ENCODE measurements around the gene RABEP1. TPM values are rescaled to one million over a fixed set of nuclear protein-coding genes. Genes with fewer than 3 reads are reported as not detected.

The RABEP1 gene
- total RNA-seq, 2 donors from 2014 or later: 32.2 to 32.8 TPM

DNA sequence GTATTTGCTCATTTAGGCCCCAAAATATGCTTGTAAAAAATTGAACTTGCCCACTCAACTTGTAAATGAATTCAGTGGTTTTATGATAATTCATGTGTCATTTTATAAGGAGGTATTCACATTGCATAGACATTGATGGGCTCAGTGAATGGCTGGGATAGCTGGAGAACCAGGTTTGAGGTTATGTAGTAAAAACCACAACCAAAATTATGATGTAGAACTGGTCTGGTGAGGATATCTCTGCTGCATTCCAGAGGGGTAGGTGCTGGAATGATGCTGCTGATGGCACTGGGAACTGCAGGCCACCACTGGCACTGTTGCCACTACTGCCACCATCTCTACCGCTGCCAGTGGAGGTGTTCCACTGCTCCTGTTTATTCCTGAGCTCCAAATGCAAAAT lies 21.5 kb upstream of the RABEP1 start:
- WGBS, 2 experiments (ENCODE audit: insufficient coverage in 1 of 2, insufficient read length in 1 of 2): 88 to 95% methylated on average over 1 of the region's 1 CpG
- H3K27ac ChIP-seq (ENCODE audit: low read depth, low read length): no peak overlapping the region
- TF ChIP-seq, protein P1, sequence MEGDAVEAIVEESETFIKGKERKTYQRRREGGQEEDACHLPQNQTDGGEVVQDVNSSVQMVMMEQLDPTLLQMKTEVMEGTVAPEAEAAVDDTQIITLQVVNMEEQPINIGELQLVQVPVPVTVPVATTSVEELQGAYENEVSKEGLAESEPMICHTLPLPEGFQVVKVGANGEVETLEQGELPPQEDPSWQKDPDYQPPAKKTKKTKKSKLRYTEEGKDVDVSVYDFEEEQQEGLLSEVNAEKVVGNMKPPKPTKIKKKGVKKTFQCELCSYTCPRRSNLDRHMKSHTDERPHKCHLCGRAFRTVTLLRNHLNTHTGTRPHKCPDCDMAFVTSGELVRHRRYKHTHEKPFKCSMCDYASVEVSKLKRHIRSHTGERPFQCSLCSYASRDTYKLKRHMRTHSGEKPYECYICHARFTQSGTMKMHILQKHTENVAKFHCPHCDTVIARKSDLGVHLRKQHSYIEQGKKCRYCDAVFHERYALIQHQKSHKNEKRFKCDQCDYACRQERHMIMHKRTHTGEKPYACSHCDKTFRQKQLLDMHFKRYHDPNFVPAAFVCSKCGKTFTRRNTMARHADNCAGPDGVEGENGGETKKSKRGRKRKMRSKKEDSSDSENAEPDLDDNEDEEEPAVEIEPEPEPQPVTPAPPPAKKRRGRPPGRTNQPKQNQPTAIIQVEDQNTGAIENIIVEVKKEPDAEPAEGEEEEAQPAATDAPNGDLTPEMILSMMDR (conservative IDR thresholded peaks at IDR 0.05): no peak
- no peak overlapping the region for H3K9ac ChIP-seq (ENCODE audit: extremely low read depth, low read length, poor library complexity, severe bottlenecking)
- no peak overlapping the region for H3K4me3 ChIP-seq (ENCODE audit: low read length)
- no peaks in the 10 kb centered on the region for H3K27me3 ChIP-seq (ENCODE audit: control insufficient read depth, insufficient read depth, low read length, poor library complexity, severe bottlenecking)
- DNase-seq: no peak
- Mint-ChIP-seq H3K27me3 (ENCODE audit: insufficient read depth) (no peaks in the 10 kb centered on the region), H3K36me3 (ENCODE audit: low read depth) (no peaks in the 10 kb centered on the region), H3K27ac (no peak overlapping the region), H3K9me3 (no peaks in the 10 kb centered on the region), H3K4me1 (no peaks in the 10 kb centered on the region), H3K4me3 (no peak overlapping the region)
- no peaks in the 10 kb centered on the region for H3K36me3 ChIP-seq (ENCODE audit: control insufficient read depth, insufficient read depth, low read length)
- H3K4me1 ChIP-seq (ENCODE audit: control insufficient read depth, insufficient read depth, low read length): no peaks in the 10 kb centered on the region
- no peaks in the 10 kb centered on the region for H3K9me3 ChIP-seq (ENCODE audit: control insufficient read depth, low read length)

DNA sequence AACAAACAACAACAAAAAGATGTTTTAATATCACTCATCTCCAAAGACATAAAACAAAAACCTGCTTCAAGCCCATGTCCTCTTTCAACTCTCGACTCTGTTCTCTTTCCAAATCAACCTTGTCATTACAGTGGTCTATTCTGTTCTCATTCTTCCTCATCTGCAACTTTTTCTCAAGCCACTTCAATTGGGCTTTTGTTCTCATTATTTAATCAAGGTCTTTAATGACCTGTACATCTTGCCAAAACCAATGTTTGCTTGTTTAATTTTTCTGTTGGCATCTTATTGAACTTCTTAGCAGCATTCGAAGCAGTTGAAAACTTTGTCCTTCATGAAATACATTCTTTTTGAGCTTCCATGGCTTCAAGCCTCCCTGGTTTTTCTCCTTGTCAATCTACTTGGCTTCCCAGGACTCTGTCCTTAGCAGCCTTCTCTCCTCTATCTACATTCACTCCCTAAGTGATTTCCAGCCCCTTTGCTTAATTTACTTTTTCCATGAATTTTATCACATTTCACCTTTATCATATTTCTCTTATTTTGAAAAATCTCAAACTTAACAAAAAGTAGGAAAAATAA lies 19.6 kb upstream of the RABEP1 start:
- no peaks in the 10 kb centered on the region for H3K36me3 ChIP-seq (ENCODE audit: control insufficient read depth, insufficient read depth, low read length)
- no peaks in the 10 kb centered on the region for H3K4me1 Mint-ChIP-seq
- no peak overlapping the region for H3K9ac ChIP-seq (ENCODE audit: extremely low read depth, low read length, poor library complexity, severe bottlenecking)
- no peaks in the 10 kb centered on the region for H3K9me3 ChIP-seq (ENCODE audit: control insufficient read depth, low read length)
- H3K4me3 Mint-ChIP-seq: no peak overlapping the region
- H3K27ac ChIP-seq (ENCODE audit: low read depth, low read length): no peak overlapping the region
- H3K9me3 Mint-ChIP-seq: no peaks in the 10 kb centered on the region
- no peaks in the 10 kb centered on the region for H3K4me1 ChIP-seq (ENCODE audit: control insufficient read depth, insufficient read depth, low read length)
- H3K27ac Mint-ChIP-seq: no peak overlapping the region
- H3K27me3 Mint-ChIP-seq (ENCODE audit: insufficient read depth): no peaks in the 10 kb centered on the region
- TF ChIP-seq, protein P1 (conservative IDR thresholded peaks at IDR 0.05): no peak
- H3K36me3 Mint-ChIP-seq (ENCODE audit: low read depth): no peaks in the 10 kb centered on the region
- WGBS, 2 experiments (ENCODE audit: insufficient coverage in 1 of 2, insufficient read length in 1 of 2): 92 to 97% methylated on average over 2 of the region's 2 CpGs
- DNase-seq: no peak
- H3K27me3 ChIP-seq (ENCODE audit: control insufficient read depth, insufficient read depth, low read length, poor library complexity, severe bottlenecking): no peaks in the 10 kb centered on the region
- no peak overlapping the region for H3K4me3 ChIP-seq (ENCODE audit: low read length)

DNA sequence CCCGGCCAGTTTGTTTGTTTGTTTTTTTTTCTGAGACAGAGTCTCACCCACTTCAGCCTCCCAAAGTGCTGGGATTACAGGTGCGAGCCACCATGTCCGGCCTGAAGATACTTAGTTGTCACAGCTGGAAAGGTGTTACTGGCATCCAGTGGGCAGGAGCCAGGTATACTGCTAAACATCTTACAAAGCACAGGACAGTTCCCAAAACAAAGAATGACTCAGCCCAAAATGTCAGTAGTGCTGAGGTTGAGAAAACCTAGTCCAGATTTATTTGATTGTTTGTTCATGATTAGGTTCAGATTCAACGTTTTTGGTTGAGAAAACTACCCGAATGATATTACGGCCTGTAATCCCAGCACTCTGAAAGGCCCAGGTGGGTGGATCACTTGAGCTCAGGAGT lies 18.6 kb upstream of the RABEP1 start:
- H3K27ac ChIP-seq (ENCODE audit: low read depth, low read length): no peak overlapping the region
- WGBS, 2 experiments (ENCODE audit: insufficient coverage in 1 of 2, insufficient read length in 1 of 2): 95 to 97% methylated on average over 5 to 6 of the region's 6 CpGs

More for the DNA sequence above, 18.6 kb upstream of the RABEP1 start:
- Histone ChIP-seq H3K9me3 (ENCODE audit: control insufficient read depth, low read length) (no peaks in the 10 kb centered on the region), H3K9ac (ENCODE audit: extremely low read depth, low read length, poor library complexity, severe bottlenecking) (no peak overlapping the region), H3K4me1 (ENCODE audit: control insufficient read depth, insufficient read depth, low read length) (no peaks in the 10 kb centered on the region), H3K36me3 (ENCODE audit: control insufficient read depth, insufficient read depth, low read length) (no peaks in the 10 kb centered on the region), H3K27me3 (ENCODE audit: control insufficient read depth, insufficient read depth, low read length, poor library complexity, severe bottlenecking) (no peaks in the 10 kb centered on the region), H3K4me3 (ENCODE audit: low read length) (no peak overlapping the region)
- Mint-ChIP-seq H3K4me1 (no peaks in the 10 kb centered on the region), H3K27ac (no peak overlapping the region), H3K36me3 (ENCODE audit: low read depth) (no peaks in the 10 kb centered on the region), H3K27me3 (ENCODE audit: insufficient read depth) (no peaks in the 10 kb centered on the region), H3K9me3 (no peaks in the 10 kb centered on the region), H3K4me3 (no peak overlapping the region)
- DNase-seq: no peak
- TF ChIP-seq, protein P1 (conservative IDR thresholded peaks at IDR 0.05): no peak
